ENCODE data around the gene DEDD.

The DEDD gene

GRCh38 chr1:161140755-161141400 is 8.4 kb upstream of the DEDD start:
- H3K36me3 ChIP-seq = no peaks in the 10 kb centered on the region
- no peak overlapping the region for H3K4me3 ChIP-seq (ENCODE audit: low read depth, low read length)
- DNase-seq = no peak
- H3K27ac ChIP-seq = no peak overlapping the region
- TF ChIP-seq, protein P1, sequence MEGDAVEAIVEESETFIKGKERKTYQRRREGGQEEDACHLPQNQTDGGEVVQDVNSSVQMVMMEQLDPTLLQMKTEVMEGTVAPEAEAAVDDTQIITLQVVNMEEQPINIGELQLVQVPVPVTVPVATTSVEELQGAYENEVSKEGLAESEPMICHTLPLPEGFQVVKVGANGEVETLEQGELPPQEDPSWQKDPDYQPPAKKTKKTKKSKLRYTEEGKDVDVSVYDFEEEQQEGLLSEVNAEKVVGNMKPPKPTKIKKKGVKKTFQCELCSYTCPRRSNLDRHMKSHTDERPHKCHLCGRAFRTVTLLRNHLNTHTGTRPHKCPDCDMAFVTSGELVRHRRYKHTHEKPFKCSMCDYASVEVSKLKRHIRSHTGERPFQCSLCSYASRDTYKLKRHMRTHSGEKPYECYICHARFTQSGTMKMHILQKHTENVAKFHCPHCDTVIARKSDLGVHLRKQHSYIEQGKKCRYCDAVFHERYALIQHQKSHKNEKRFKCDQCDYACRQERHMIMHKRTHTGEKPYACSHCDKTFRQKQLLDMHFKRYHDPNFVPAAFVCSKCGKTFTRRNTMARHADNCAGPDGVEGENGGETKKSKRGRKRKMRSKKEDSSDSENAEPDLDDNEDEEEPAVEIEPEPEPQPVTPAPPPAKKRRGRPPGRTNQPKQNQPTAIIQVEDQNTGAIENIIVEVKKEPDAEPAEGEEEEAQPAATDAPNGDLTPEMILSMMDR (IDR thresholded peaks at IDR 0.05; ENCODE audit: low read depth, low read length) = no peak
- no peaks in the 10 kb centered on the region for H3K9me3 ChIP-seq (ENCODE audit: severe bottlenecking)
- H3K27me3 ChIP-seq (ENCODE audit: insufficient read depth, low read depth, severe bottlenecking) = no peaks in the 10 kb centered on the region

- H3K27ac ChIP-seq = no peak overlapping the region
- H3K9me3 ChIP-seq (ENCODE audit: severe bottlenecking) = no peaks in the 10 kb centered on the region
- H3K27me3 ChIP-seq (ENCODE audit: insufficient read depth, low read depth, severe bottlenecking) = no peaks in the 10 kb centered on the region
- H3K4me3 ChIP-seq (ENCODE audit: low read depth, low read length) = no peak overlapping the region
- peak; percentile 51 for DNase-seq
- peaks cover 4% of the 10 kb centered on the region for H3K36me3 ChIP-seq
- TF ChIP-seq, protein P1 (IDR thresholded peaks at IDR 0.05; ENCODE audit: low read depth, low read length) = peak; percentile 51
These were observed 7.3 kb upstream of the DEDD start for GRCh38 chr1:161139766-161140165.

DNA sequence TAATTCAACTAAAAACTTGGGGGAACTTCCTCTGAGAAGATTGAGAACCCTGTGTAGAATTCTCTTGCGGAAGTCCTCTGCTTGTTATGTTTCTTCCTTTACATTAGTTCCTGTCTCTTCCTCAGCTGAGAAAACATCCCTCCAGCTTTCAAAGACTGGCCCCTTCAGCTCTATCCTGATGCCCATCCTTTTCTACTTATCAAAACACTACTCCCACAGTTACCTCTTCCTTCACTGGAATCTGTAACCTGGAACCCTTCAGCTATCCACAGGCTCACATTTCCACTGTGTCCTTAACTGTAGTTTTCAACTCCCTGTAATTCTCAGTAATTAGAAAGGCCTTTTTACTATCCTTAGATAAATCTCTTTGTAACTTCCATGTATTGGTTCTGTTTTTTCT is 6.0 kb upstream of the DEDD start:
- TF ChIP-seq, protein P1 (IDR thresholded peaks at IDR 0.05; ENCODE audit: low read depth, low read length) = no peak
- no peak overlapping the region for H3K4me3 ChIP-seq (ENCODE audit: low read depth, low read length)
- H3K36me3 ChIP-seq = peaks cover 11% of the 10 kb centered on the region
- no peak for DNase-seq
- no peaks in the 10 kb centered on the region for H3K9me3 ChIP-seq (ENCODE audit: severe bottlenecking)
- no peak overlapping the region for H3K27ac ChIP-seq
- H3K27me3 ChIP-seq (ENCODE audit: insufficient read depth, low read depth, severe bottlenecking) = no peaks in the 10 kb centered on the region

DNA sequence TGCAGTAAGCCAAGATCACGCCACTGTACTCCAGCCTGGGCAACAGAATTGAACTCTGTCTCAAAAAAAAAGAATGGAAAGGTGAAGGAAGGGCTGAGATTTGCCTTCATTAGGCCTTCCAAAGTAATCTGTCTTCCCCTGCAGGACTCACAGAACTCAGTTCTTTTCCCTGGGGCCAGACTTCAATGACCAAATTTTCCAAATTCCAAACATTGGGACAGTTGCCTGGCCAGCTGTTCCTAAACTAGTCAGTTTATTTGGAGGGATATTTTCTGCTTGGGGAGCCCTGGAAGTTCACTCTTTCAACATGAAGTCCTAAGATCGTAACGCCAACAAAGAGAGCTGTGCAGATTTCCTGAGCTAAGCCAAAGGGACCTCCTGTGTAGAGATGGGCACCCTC is 5.4 kb upstream of the DEDD start:
- no peak overlapping the region for H3K27ac ChIP-seq
- no peaks in the 10 kb centered on the region for H3K27me3 ChIP-seq (ENCODE audit: insufficient read depth, low read depth, severe bottlenecking)
- H3K36me3 ChIP-seq = peaks cover 11% of the 10 kb centered on the region
- TF ChIP-seq, protein P1 (IDR thresholded peaks at IDR 0.05; ENCODE audit: low read depth, low read length) = no peak
- DNase-seq = no peak
- H3K9me3 ChIP-seq (ENCODE audit: severe bottlenecking) = no peaks in the 10 kb centered on the region
- H3K4me3 ChIP-seq (ENCODE audit: low read depth, low read length) = no peak overlapping the region

DNA sequence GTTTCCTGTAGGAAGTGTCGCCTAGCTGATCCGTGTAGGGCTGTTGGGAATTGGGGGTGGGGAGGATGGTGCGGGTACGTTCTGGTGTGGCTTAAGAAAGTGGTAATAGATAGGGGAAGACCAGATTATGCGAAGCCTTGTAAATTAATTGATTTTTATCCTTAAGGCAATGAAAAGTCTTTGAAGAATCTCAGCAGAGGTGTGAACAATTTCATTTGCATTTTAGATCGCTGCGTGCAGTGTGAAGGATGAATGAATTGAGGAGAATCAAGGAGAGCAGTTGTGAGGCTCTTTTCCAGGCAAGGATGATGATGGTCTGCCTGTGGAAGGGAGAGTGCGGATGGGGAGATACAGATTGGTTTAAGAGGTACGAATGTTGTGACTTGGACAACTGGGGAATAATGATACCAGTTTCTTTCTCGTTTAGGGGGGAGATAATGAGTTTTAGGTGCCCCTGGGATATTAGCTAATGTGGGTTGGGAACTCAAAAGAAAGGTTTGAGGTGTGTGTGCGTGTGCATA is 813 bp upstream of the DEDD start:
- TF ChIP-seq, protein P1 (IDR thresholded peaks at IDR 0.05; ENCODE audit: low read depth, low read length) = no peak
- H3K9me3 ChIP-seq (ENCODE audit: severe bottlenecking) = no peaks in the 10 kb centered on the region
- DNase-seq = no peak

More for the DNA sequence above, 813 bp upstream of the DEDD start:
- no peaks in the 10 kb centered on the region for H3K27me3 ChIP-seq (ENCODE audit: insufficient read depth, low read depth, severe bottlenecking)
- peak overlapping the region; percentile 95 for H3K27ac ChIP-seq
- peaks cover 35% of the 10 kb centered on the region for H3K36me3 ChIP-seq
- H3K4me3 ChIP-seq (ENCODE audit: low read depth, low read length) = peak overlapping the region; percentile 79
